ENCODE measurements around the gene TMEM121. TPM values are rescaled to one million over a fixed set of nuclear protein-coding genes. Genes with fewer than 3 reads are reported as not detected.
A peak's percentile ranks its signal among the peaks of the same experiment; 100 is the strongest.

TMEM121 gene
- total RNA-seq, 1 donor from 2014 or later, result 5.5 TPM

DNA sequence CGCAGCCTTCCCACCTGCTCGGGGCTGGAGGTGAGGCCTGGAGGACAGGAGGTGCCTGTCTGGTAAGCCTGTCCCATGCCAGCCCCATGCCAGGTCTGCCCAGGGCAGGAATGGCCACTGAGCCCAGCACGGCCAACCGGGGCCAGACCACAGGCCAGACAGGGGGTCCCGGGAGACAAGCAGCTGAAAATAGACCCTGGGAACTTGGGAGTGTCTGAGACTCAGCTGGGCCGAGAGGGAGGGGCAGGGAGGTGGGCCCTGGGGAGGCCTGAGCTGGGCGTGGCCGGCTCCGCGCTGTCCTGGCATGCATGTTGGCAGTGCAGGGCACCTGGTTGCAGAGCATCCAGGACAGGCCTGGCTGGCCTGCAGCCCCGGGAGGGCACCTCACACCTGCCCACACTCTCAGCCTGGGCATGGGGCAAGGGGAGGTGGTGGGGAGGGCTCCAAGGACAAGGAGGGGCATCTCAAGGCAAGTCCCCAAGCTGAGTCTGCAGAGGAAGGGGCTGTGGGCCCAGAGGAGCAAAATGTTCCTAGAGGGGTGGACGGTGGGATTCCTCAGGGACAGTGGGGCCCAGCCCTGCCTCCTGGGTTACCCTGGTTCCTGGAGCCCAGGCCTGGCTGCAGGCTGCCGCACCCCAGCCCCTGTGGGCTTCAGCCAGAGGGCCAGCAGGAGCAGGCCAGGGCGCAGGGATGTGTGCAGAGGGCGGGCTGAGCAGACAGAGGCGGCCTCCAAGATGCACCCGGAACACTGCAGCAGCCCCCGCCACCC, 42.9 kb upstream of the TMEM121 start:
- Mint-ChIP-seq H3K4me1 (ENCODE audit: unreplicated experiment) (peaks cover 17% of the 10 kb centered on the region), H3K27me3 (peaks cover 37% of the 10 kb centered on the region), H3K36me3 (no peaks in the 10 kb centered on the region), H3K4me3 (no peak overlapping the region), H3K9me3 (no peaks in the 10 kb centered on the region), H3K27ac (no peak overlapping the region)
- TF ChIP-seq, protein P1, sequence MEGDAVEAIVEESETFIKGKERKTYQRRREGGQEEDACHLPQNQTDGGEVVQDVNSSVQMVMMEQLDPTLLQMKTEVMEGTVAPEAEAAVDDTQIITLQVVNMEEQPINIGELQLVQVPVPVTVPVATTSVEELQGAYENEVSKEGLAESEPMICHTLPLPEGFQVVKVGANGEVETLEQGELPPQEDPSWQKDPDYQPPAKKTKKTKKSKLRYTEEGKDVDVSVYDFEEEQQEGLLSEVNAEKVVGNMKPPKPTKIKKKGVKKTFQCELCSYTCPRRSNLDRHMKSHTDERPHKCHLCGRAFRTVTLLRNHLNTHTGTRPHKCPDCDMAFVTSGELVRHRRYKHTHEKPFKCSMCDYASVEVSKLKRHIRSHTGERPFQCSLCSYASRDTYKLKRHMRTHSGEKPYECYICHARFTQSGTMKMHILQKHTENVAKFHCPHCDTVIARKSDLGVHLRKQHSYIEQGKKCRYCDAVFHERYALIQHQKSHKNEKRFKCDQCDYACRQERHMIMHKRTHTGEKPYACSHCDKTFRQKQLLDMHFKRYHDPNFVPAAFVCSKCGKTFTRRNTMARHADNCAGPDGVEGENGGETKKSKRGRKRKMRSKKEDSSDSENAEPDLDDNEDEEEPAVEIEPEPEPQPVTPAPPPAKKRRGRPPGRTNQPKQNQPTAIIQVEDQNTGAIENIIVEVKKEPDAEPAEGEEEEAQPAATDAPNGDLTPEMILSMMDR (conservative IDR thresholded peaks at IDR 0.05), result no peak
- DNase-seq (ENCODE audit: extremely low spot score, unreplicated experiment), result no peak

DNA sequence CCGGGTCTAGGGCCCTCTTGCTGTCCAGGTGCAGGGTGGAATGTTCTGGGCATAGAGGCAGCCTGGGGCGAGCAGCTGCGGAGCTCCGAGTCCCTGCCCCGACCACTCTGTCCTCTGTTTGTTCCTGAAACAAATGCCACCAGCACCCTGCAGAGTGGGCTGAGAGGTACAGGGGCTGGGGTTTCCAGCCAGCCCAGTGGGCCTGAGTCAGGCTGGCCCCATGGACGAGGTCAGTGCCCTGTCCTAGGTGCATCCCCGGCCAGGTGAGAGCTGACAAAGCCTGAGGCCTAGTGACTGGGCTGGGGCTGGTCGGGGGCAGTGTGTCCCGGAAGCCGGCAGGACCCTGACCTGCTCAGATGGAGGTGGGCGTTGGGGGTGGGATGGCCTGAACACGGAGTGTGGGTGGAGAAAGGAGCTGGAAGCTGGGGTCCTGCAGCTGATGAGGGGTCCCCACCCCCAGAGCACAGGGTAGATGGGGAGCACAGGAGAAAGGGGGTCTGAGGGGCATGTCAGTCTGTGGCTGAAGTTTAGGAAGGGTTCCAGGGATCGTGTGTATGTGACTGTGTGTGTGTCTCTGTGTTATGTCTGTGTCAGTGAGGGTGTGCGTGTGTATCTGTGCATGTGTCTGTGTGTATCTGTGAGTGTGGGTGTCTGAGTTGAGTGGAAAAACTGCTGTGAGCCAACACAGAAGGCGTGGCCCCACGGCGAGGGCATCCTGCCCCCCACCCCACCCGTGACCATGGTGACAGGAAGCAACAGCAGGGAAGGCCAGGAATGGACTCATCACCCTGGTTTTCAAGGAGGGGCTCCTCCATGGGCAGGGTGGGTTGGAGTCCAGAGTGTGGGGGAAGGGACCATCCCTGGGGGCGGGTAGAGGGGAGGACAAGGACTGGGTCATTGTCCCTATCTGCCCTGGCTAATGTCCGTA, 42.0 kb upstream of the TMEM121 start:
- no peaks in the 10 kb centered on the region for H3K36me3 Mint-ChIP-seq
- H3K9me3 Mint-ChIP-seq, result no peaks in the 10 kb centered on the region
- peaks cover 19% of the 10 kb centered on the region for H3K4me1 Mint-ChIP-seq (ENCODE audit: unreplicated experiment)
- TF ChIP-seq, protein P1 (conservative IDR thresholded peaks at IDR 0.05), result no peak
- peak overlapping the region; percentile 79 for H3K27ac Mint-ChIP-seq
- H3K27me3 Mint-ChIP-seq, result peaks cover 35% of the 10 kb centered on the region
- no peak for DNase-seq (ENCODE audit: extremely low spot score, unreplicated experiment)
- peak overlapping the region; percentile 68 for H3K4me3 Mint-ChIP-seq

DNA sequence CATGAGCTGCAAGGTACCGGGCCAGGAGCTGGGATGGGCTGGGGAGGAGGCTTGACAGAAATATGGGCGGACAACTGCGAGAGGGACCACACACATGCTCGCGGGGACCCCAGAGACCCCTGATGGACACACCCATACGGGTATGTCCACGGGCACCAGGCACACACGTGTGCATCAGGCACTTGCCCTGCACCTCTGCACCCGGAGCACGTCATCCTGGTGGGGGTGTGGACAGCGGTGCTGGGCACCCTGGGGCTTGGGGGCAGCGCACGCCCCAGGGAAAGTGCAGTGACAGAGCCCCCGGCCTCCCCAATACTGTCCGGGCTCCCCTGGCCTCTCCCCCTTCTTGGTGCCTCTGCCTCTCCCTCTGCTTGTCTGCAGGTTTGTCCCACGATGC, 41.4 kb upstream of the TMEM121 start:
- peaks cover 32% of the 10 kb centered on the region for H3K27me3 Mint-ChIP-seq
- H3K4me1 Mint-ChIP-seq (ENCODE audit: unreplicated experiment), result peaks cover 22% of the 10 kb centered on the region
- no peak for DNase-seq (ENCODE audit: extremely low spot score, unreplicated experiment)
- H3K27ac Mint-ChIP-seq, result no peak overlapping the region
- no peaks in the 10 kb centered on the region for H3K9me3 Mint-ChIP-seq
- TF ChIP-seq, protein P1 (conservative IDR thresholded peaks at IDR 0.05), result no peak
- no peak overlapping the region for H3K4me3 Mint-ChIP-seq
- H3K36me3 Mint-ChIP-seq, result no peaks in the 10 kb centered on the region

DNA sequence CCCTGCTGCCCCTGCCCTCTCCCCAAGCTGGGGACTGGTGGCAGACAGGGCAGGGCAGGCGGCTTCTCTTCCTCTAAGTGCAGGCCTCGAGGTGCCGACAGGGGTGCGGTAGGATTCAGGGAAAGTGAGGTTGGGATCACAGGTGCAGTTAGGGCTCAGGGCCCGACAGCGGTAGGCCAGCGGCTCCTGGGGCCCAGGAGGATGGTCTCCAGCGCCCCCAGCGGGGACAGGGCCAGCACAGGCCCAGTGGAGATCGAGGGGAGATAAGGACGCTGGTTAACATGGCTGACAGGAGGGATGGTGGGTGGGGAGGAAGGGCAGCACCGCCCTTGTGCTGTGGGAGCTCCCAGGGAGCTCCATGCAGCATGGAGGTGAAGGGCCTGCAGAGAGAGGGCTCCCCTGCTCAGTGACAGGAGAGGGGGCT, 40.6 kb upstream of the TMEM121 start:
- peak overlapping the region; percentile 65 for H3K4me3 Mint-ChIP-seq
- TF ChIP-seq, protein P1 (conservative IDR thresholded peaks at IDR 0.05), result peak; percentile 72
- no peaks in the 10 kb centered on the region for H3K9me3 Mint-ChIP-seq
- peak overlapping the region; percentile 16 for H3K27ac Mint-ChIP-seq
- peaks cover 22% of the 10 kb centered on the region for H3K4me1 Mint-ChIP-seq (ENCODE audit: unreplicated experiment)
- peaks cover 30% of the 10 kb centered on the region for H3K27me3 Mint-ChIP-seq
- no peaks in the 10 kb centered on the region for H3K36me3 Mint-ChIP-seq
- no peak for DNase-seq (ENCODE audit: extremely low spot score, unreplicated experiment)

DNA sequence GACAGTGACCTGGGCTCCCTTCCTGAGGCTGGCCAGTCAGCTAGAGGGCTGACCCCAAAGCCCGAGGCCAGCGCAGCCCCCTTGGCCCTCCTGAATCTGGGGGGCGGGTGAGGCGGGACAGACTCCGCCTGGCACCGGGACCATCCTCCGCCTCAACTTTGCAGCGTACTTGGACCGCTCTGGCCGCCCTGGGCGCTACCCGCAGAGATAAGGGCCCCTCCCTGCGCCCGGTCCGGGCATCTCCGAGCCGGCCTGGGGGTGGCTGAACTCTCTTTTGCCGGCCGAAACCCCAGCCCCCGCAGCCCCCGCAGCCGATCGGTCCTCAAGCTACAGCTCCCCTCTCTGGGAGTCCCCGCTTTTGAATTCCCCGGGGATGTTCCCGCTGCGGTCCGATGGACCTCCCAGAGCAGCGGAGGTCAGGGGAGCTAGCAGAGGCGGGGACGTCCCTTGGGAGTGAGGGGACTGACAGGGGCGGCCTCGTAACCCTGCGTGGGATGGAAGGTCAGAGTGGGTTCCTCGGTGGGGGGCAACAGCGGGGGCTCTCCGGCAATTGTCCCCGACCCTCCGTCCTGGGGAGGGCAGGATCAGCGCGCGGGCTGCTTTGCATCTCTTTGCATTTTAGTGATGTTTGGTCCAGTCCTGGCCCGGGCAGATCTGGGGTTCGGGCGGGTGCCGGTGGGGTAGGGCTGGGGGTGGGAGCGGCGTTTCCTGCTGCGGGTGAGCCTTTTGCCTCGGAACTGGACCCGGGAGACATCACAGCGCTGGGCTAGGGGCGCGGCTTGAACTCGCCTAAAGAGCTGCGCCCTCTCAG, 40.0 kb upstream of the TMEM121 start, which contains the start of gene CRIP1:
Gene CRIP1 (plus strand): TSS at position 724 of the 811 bp plus-strand sequence. CDS start 374 bp downstream, outside the sequence.
- H3K4me1 Mint-ChIP-seq (ENCODE audit: unreplicated experiment), result peaks cover 18% of the 10 kb centered on the region
- H3K27me3 Mint-ChIP-seq, result peaks cover 26% of the 10 kb centered on the region
- peak within 1 kb of the TSS; percentile 65 for H3K4me3 Mint-ChIP-seq
- no peaks in the 10 kb centered on the region for H3K36me3 Mint-ChIP-seq
- no peak for DNase-seq (ENCODE audit: extremely low spot score, unreplicated experiment)
- TF ChIP-seq, protein P1 (conservative IDR thresholded peaks at IDR 0.05), result no peak
- peak within 1 kb of the TSS; percentile 16 for H3K27ac Mint-ChIP-seq
- H3K9me3 Mint-ChIP-seq, result no peaks in the 10 kb centered on the region

Measured in type B pancreatic cell (in vitro differentiated cells).